ENCODE measurements around the gene TSPAN32. TPM values are rescaled to one million over a fixed set of nuclear protein-coding genes. Genes with fewer than 3 reads are reported as not detected.

Gene TSPAN32
- polyA plus RNA-seq, 3 donors from 2014 or later: 132 to 223 (median 200) TPM

- peaks cover 40 to 48% of the 10 kb centered on the region in 2 donors for H3K4me1 Mint-ChIP-seq
- peaks cover 2 to 11% (median 3%) of the 10 kb centered on the region in 3 donors for H3K27me3 Mint-ChIP-seq (ENCODE audit: low read depth in 3 of 3)
- peaks cover 0 to 7% (median 0%) of the 10 kb centered on the region in 3 donors for H3K36me3 Mint-ChIP-seq
- H3K9me3 Mint-ChIP-seq: no peaks in the 10 kb centered on the region
- DNase-seq: peak; percentile 52 to 56 (median 54)
- H3K27ac Mint-ChIP-seq: peak overlapping the region; percentile 80 to 96 (median 94)
- peak overlapping the region; percentile 86 to 95 (median 91) for H3K4me3 Mint-ChIP-seq
Measured at GRCh38 chr11:2305788-2306451, 4.1 kb downstream of the TSPAN32 start.

- Mint-ChIP-seq H3K27me3 (ENCODE audit: low read depth in 3 of 3) (peaks cover 2 to 11% (median 3%) of the 10 kb centered on the region in 3 donors), H3K27ac (peak overlapping the region; percentile 80 to 96 (median 94)), H3K4me1 (peaks cover 40 to 49% of the 10 kb centered on the region in 2 donors), H3K4me3 (peak overlapping the region; percentile 86 to 95 (median 91)), H3K9me3 (no peaks in the 10 kb centered on the region), H3K36me3 (peaks cover 0 to 7% (median 0%) of the 10 kb centered on the region in 3 donors)
- no peak for DNase-seq
Measured at GRCh38 chr11:2306452-2306823, 4.6 kb downstream of the TSPAN32 start.

- peak overlapping the region in 3 of 5 donors; percentile 86 to 92 (median 91) for H3K4me3 Mint-ChIP-seq
- peak overlapping the region in 3 of 6 donors; percentile 7 to 94 (median 73) for H3K27ac Mint-ChIP-seq
- peaks cover 40 to 46% of the 10 kb centered on the region in 2 donors for H3K4me1 Mint-ChIP-seq
- H3K27me3 Mint-ChIP-seq (ENCODE audit: low read depth in 3 of 3): peaks cover 2 to 8% (median 3%) of the 10 kb centered on the region in 3 donors
- DNase-seq: no peak
- peaks cover 0 to 7% (median 0%) of the 10 kb centered on the region in 3 donors for H3K36me3 Mint-ChIP-seq
- H3K9me3 Mint-ChIP-seq: no peaks in the 10 kb centered on the region
Measured at GRCh38 chr11:2306877-2307500, 5.2 kb downstream of the TSPAN32 start.

GRCh38 chr11:2307501-2308331, 5.9 kb downstream of the TSPAN32 start:
- Mint-ChIP-seq H3K4me3 (peak overlapping the region in 3 of 5 donors; percentile 18 to 38 (median 29)), H3K27ac (peak overlapping the region in 4 of 6 donors; percentile 56 to 76 (median 70)), H3K9me3 (no peaks in the 10 kb centered on the region), H3K27me3 (ENCODE audit: low read depth in 3 of 3) (peaks cover 2 to 4% (median 3%) of the 10 kb centered on the region in 3 donors), H3K36me3 (peaks cover 0 to 7% (median 0%) of the 10 kb centered on the region in 3 donors), H3K4me1 (peaks cover 37 to 43% of the 10 kb centered on the region in 2 donors)
- DNase-seq: no peak

- Mint-ChIP-seq H3K36me3 (peaks cover 0 to 7% (median 0%) of the 10 kb centered on the region in 3 donors), H3K27ac (no peak overlapping the region)
Measured at GRCh38 chr11:2308713-2309112, 6.9 kb downstream of the TSPAN32 start.

GRCh38 chr11:2309251-2310072, 7.6 kb downstream of the TSPAN32 start:
- DNase-seq: no peak
- H3K9me3 Mint-ChIP-seq: no peaks in the 10 kb centered on the region
- H3K36me3 Mint-ChIP-seq: peaks cover 0 to 7% (median 0%) of the 10 kb centered on the region in 3 donors
- peaks cover 20 to 27% of the 10 kb centered on the region in 2 donors for H3K4me1 Mint-ChIP-seq
- H3K27me3 Mint-ChIP-seq (ENCODE audit: low read depth in 3 of 3): peaks cover 2 to 3% (median 3%) of the 10 kb centered on the region in 3 donors
- peak overlapping the region in 1 of 6 donors; percentile 22 for H3K27ac Mint-ChIP-seq
- H3K4me3 Mint-ChIP-seq: no peak overlapping the region

More at GRCh38 chr11:2308713-2309112, 6.9 kb downstream of the TSPAN32 start:
- Mint-ChIP-seq H3K27me3 (ENCODE audit: low read depth in 3 of 3) (peaks cover 2 to 3% (median 3%) of the 10 kb centered on the region in 3 donors), H3K4me1 (peaks cover 27 to 34% of the 10 kb centered on the region in 2 donors), H3K9me3 (no peaks in the 10 kb centered on the region), H3K4me3 (no peak overlapping the region)
- DNase-seq: no peak

GRCh38 chr11:2310073-2310785, 8.4 kb downstream of the TSPAN32 start:
- Mint-ChIP-seq H3K36me3 (peaks cover 0 to 7% (median 0%) of the 10 kb centered on the region in 3 donors), H3K27ac (peak overlapping the region in 2 of 6 donors; percentile 22 to 59), H3K9me3 (no peaks in the 10 kb centered on the region), H3K27me3 (ENCODE audit: low read depth in 3 of 3) (peaks cover 2 to 3% (median 3%) of the 10 kb centered on the region in 3 donors), H3K4me3 (no peak overlapping the region), H3K4me1 (peaks cover 13 to 20% of the 10 kb centered on the region in 2 donors)
- no peak for DNase-seq

GRCh38 chr11:2310786-2311352, 9.1 kb downstream of the TSPAN32 start:
- DNase-seq: no peak
- Mint-ChIP-seq H3K9me3 (no peaks in the 10 kb centered on the region), H3K4me3 (no peak overlapping the region), H3K4me1 (peaks cover 8 to 14% of the 10 kb centered on the region in 2 donors), H3K36me3 (peaks cover 0 to 5% (median 0%) of the 10 kb centered on the region in 3 donors), H3K27me3 (ENCODE audit: low read depth in 3 of 3) (peaks cover 2 to 3% (median 3%) of the 10 kb centered on the region in 3 donors), H3K27ac (no peak overlapping the region)

- H3K9me3 Mint-ChIP-seq: no peaks in the 10 kb centered on the region
- no peak overlapping the region for H3K4me3 Mint-ChIP-seq
- no peak overlapping the region for H3K27ac Mint-ChIP-seq
- H3K4me1 Mint-ChIP-seq: peaks cover 5 to 8% of the 10 kb centered on the region in 2 donors
- H3K27me3 Mint-ChIP-seq (ENCODE audit: low read depth in 3 of 3): no peaks in the 10 kb centered on the region
- no peaks in the 10 kb centered on the region for H3K36me3 Mint-ChIP-seq
- DNase-seq: no peak
Measured at GRCh38 chr11:2311353-2312133, 9.7 kb downstream of the TSPAN32 start.

GRCh38 chr11:2312232-2313042, 10.6 kb downstream of the TSPAN32 start:
- DNase-seq: no peak

More at GRCh38 chr11:2312232-2313042, 10.6 kb downstream of the TSPAN32 start:
- Mint-ChIP-seq H3K4me3 (no peak overlapping the region), H3K27me3 (ENCODE audit: low read depth in 3 of 3) (peaks cover 0 to 2% (median 0%) of the 10 kb centered on the region in 3 donors), H3K36me3 (no peaks in the 10 kb centered on the region), H3K27ac (peak overlapping the region in 1 of 6 donors; percentile 35), H3K4me1 (peaks cover 12 to 14% of the 10 kb centered on the region in 2 donors), H3K9me3 (no peaks in the 10 kb centered on the region)
